Spleen (tissue), 11 donors: Measurements from ENCODE around the gene IPCEF1. TPM values are rescaled to one million over a fixed set of nuclear protein-coding genes. Genes with fewer than 3 reads are reported as not detected.

Experiments used
- DNase-seq: peaks from one replicate; pipeline ENCODE4 v3.0.0-alpha.2; 2020
- H3K27ac ChIP-seq, 8 donors: fragments of 200-600 bp; sonication (generic) in 7 of 8; 1 replicate in 4 of 8; 2 replicates in 4 of 8; pipeline versions ENCODE4 v1.5.0 to v1.8.0; 2016 to 2021; ENCODE audit warnings: inconsistent platforms in 4 of 8, mild to moderate bottlenecking in 4 of 8, moderate library complexity in 1 of 8
- H3K27me3 ChIP-seq, 7 donors: fragments of 200-600 bp; sonication (generic) in 6 of 7; replicated peaks in 1 of 7; 1 replicate in 4 of 7; 2 replicates in 3 of 7; pipeline versions ENCODE4 v1.5.0 to v1.8.0; 2016 to 2021; ENCODE audit warnings: inconsistent platforms in 3 of 7, mild to moderate bottlenecking in 1 of 7
- H3K36me3 ChIP-seq, 6 donors: fragments of 200-600 bp; sonication (generic) in 5 of 6; 1 replicate in 4 of 6; 2 replicates in 2 of 6; pipeline versions ENCODE4 v1.5.0 to v1.8.0; 2016 to 2021; ENCODE audit warnings: inconsistent platforms in 2 of 6
- H3K4me1 ChIP-seq, 6 donors: fragments of 200-600 bp; sonication (generic) in 5 of 6; 1 replicate in 3 of 6; 2 replicates in 3 of 6; pipeline versions ENCODE4 v1.5.0 to v1.8.0; 2016 to 2021; ENCODE audit warnings: inconsistent platforms in 3 of 6
- H3K4me3 ChIP-seq, 8 donors: fragments of 200-600 bp; sonication (generic) in 7 of 8; 1 replicate in 4 of 8; 2 replicates in 4 of 8; pipeline versions ENCODE4 v1.5.0 to v1.8.0; 2016 to 2021; ENCODE audit warnings: inconsistent platforms in 4 of 8, mild to moderate bottlenecking in 4 of 8, moderate library complexity in 2 of 8
- H3K9me3 ChIP-seq, 8 donors: fragments of 200-600 bp; sonication (generic) in 7 of 8; 1 replicate in 4 of 8; 2 replicates in 4 of 8; pipeline versions ENCODE4 v1.5.0 to v1.8.0; 2016 to 2021; ENCODE audit warnings: inconsistent platforms in 4 of 8
- POLR2A ChIP-seq, 3 donors: fragments of 450-650 bp; IDR thresholded peaks; one replicate each; pipeline ENCODE4 v1.5.1; 2017; ENCODE audit warnings: antibody characterized with exemption in 3 of 3, mild to moderate bottlenecking in 1 of 3
- POLR2AphosphoS5 ChIP-seq, 3 donors: sonication (generic); formaldehyde crosslinking; IDR thresholded peaks; one replicate each; pipeline ENCODE4 v1.5.1; 2017; ENCODE audit warnings: antibody characterized with exemption in 3 of 3
- WGBS, 5 donors: extraction: QIAGEN DNeasy Blood & Tissue Kit in 3 of 5; methylation state at CpG; one replicate each; pipeline versions ENCODE4 v1.1.5 to v1.1.7; 2013 to 2018; 5-methylcytosine and 5-hydroxymethylcytosine counted together
- intact Hi-C: fragments of 100-400 bp; cut with DNase I; formaldehyde crosslinking; loops from one replicate; pipeline ENCODE4 v1.15.0; 2023; ENCODE audit warnings: low total_unique reads
- polyA plus RNA-seq, 3 donors: library from polyadenylated mRNA; stranded (reverse); fragments of 200-250 nt; gene quantifications; one replicate each; pipeline ENCODE4 v1.2.1, GENCODE V29; 2013
- total RNA-seq, 7 donors: library from RNA; depleted of rRNA in 3 of 7; stranded (reverse); fragments of >200 nt in 3 of 7; fragmentation: NEBNext Ultra II Directional in 4 of 7; extraction: Animal tissue kit (Norgen Biotek cat#: 25700) in 4 of 7; gene quantifications; one replicate each; pipeline versions ENCODE4 v1.1.0 to v1.2.1, GENCODE V29; 2016 to 2021
- TF ChIP-seq, protein P1 (sequence below), 11 experiments: fragments of 200-600 bp in 7 of 11; fragments of 450-650 bp in 4 of 11; sonication (generic) in 4 of 11; IDR thresholded peaks in 8 of 11; conservative IDR thresholded peaks in 3 of 11; 1 replicate in 7 of 11; 2 replicates in 4 of 11; pipeline versions ENCODE4 v1.4.0 to v1.8.0; 2016 to 2021; ENCODE audit warnings: antibody characterized with exemption in 11 of 11, inconsistent platforms in 4 of 11, mild to moderate bottlenecking in 1 of 11
- donor health status: healthy with polysubstance abuse.
- donor health status: DM: no; HTN: no; CAD: no; lungs with moderate emphysema.
- donor health status: DM: no; HTN: no; CAD: no.
- donor health status: Bipolar disorder and iron deficiency.
- donor health status: healthy.
- donor health status: DM: no; HTN: no; CAD: no.
- donor health status: DM: yes; HTN: yes; CAD: no.

IPCEF1 gene
- total and polyA plus RNA-seq, 10 donors: 1.4 to 32.2 (median 26.2) TPM

DNA sequence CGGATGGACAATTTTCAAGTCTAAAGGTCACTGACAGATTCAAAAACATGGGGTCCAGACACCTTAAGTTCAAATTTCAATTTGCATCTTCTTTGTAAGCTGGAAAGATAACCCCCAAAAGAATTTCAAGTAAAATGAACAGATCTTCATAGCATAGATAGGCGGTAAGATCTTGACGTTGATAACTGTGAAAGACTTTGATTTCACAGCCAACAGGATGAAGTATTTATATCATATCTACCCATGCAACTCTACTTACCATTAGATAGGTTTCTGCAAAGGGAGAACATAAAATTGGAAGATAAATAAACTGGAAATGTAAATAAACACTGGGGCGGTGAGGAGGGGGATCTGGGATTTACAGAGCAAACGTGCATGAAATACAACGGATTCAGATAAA lies 137.8 kb downstream of the IPCEF1 start:
- Histone ChIP-seq H3K36me3 (peaks cover 0 to 70% (median 1%) of the 10 kb centered on the region in 6 donors), H3K4me3 (no peak overlapping the region), H3K9me3 (no peaks in the 10 kb centered on the region), H3K4me1 (peaks cover 0 to 37% (median 0%) of the 10 kb centered on the region in 6 donors), H3K27ac (peak overlapping the region in 1 of 8 donors; percentile 30), H3K27me3 (no peaks in the 10 kb centered on the region)
- TF ChIP-seq, protein P1, sequence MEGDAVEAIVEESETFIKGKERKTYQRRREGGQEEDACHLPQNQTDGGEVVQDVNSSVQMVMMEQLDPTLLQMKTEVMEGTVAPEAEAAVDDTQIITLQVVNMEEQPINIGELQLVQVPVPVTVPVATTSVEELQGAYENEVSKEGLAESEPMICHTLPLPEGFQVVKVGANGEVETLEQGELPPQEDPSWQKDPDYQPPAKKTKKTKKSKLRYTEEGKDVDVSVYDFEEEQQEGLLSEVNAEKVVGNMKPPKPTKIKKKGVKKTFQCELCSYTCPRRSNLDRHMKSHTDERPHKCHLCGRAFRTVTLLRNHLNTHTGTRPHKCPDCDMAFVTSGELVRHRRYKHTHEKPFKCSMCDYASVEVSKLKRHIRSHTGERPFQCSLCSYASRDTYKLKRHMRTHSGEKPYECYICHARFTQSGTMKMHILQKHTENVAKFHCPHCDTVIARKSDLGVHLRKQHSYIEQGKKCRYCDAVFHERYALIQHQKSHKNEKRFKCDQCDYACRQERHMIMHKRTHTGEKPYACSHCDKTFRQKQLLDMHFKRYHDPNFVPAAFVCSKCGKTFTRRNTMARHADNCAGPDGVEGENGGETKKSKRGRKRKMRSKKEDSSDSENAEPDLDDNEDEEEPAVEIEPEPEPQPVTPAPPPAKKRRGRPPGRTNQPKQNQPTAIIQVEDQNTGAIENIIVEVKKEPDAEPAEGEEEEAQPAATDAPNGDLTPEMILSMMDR (IDR thresholded peaks at IDR 0.05 in 8 of 11, conservative IDR thresholded peaks at IDR 0.05 in 3 of 11): no peak
- TF ChIP-seq POLR2AphosphoS5 (IDR thresholded peaks at IDR 0.05) (no peak), POLR2A (IDR thresholded peaks at IDR 0.05) (no peak)
- intact Hi-C loops: no loop called here
- 83 to 90% (median 87%) methylated on average over 6 of the region's 6 CpGs for WGBS, 5 donors
- DNase-seq: no peak

DNA sequence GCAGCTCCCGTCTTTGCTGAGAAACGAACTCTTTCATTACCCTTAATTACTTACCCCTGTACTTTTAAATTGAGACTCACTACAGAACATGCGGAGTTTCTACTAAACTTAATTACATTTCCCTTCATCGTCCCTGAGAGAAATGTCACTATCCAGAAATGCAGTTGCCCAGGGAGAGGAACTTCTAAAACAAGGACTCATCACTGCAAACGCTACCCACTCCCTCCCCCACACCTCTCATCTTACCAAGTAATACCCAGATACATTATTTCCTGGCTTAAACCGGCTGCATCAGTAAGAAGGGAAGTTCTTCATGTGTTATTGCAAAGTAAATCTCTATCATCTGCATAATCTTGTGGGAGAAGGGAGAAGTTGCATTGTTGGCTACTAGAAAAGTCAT lies 138.3 kb downstream of the IPCEF1 start:
- Histone ChIP-seq H3K9me3 (no peaks in the 10 kb centered on the region), H3K27me3 (no peaks in the 10 kb centered on the region), H3K27ac (peak overlapping the region in 3 of 8 donors; percentile 9 to 31 (median 14)), H3K4me3 (no peak overlapping the region), H3K4me1 (peaks cover 0 to 37% (median 0%) of the 10 kb centered on the region in 6 donors), H3K36me3 (peaks cover 0 to 72% (median 1%) of the 10 kb centered on the region in 6 donors)
- TF ChIP-seq, protein P1 (IDR thresholded peaks at IDR 0.05 in 8 of 11, conservative IDR thresholded peaks at IDR 0.05 in 3 of 11): no peak
- TF ChIP-seq POLR2A (IDR thresholded peaks at IDR 0.05) (no peak), POLR2AphosphoS5 (IDR thresholded peaks at IDR 0.05) (no peak)
- intact Hi-C loops: no loop called here
- DNase-seq: no peak
- 38 to 48% (median 43%) methylated on average over 6 of the region's 6 CpGs for WGBS, 5 donors

DNA sequence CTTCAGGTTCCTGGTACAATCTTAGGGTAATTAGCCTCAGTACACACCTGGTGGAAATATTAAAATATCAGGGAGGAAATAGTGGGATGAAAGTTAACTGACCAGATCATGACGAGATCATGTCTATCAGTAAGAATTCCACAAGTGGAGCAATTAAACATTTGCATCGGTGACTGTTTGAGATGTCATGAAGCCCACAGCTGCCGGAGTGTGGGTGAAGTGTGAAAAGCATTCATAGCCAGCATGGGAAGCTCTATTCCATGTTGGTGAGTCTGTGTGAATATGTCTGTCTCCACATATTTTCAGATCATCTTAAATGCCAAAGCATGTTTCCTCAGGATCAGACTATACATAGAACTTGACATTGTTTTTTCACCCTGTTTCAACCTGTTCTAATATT lies 142.8 kb downstream of the IPCEF1 start:
- H3K36me3 ChIP-seq: peaks cover 0 to 71% (median 0%) of the 10 kb centered on the region in 6 donors
- no peak overlapping the region for H3K4me3 ChIP-seq
- intact Hi-C loops: no loop called here
- no peak overlapping the region for H3K27ac ChIP-seq
- peaks cover 0 to 15% (median 0%) of the 10 kb centered on the region in 6 donors for H3K4me1 ChIP-seq
- H3K9me3 ChIP-seq: no peaks in the 10 kb centered on the region
- no peak for DNase-seq
- WGBS, 5 donors: 85 to 96% (median 91%) methylated on average over 3 of the region's 3 CpGs
- no peaks in the 10 kb centered on the region for H3K27me3 ChIP-seq
- TF ChIP-seq POLR2A (IDR thresholded peaks at IDR 0.05) (no peak), POLR2AphosphoS5 (IDR thresholded peaks at IDR 0.05) (no peak)
- TF ChIP-seq, protein P1 (IDR thresholded peaks at IDR 0.05 in 8 of 11, conservative IDR thresholded peaks at IDR 0.05 in 3 of 11): no peak

DNA sequence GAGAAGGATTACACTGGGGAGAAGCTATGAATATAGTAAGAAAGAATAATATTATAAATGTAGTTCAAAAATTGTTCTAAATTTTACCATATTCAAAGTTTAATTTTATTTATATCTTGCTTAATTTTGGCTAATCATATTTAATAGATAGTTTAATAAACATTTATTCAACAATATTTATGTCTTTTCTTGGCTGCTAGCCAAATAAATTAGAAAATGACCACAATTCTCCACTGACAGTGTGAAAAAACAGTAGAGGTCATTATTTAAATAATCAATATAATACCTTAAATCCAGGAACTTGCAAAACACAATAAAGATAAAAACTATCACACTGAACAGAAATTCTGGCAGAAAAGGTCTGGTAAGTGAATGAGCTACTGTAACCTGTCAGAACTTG lies 145.9 kb downstream of the IPCEF1 start:
- intact Hi-C loops: no loop called here
- no peak for TF ChIP-seq POLR2A (IDR thresholded peaks at IDR 0.05)
- no peak for TF ChIP-seq POLR2AphosphoS5 (IDR thresholded peaks at IDR 0.05)
- TF ChIP-seq, protein P1 (IDR thresholded peaks at IDR 0.05 in 8 of 11, conservative IDR thresholded peaks at IDR 0.05 in 3 of 11): no peak
- Histone ChIP-seq H3K36me3 (peaks cover 0 to 88% (median 2%) of the 10 kb centered on the region in 6 donors), H3K4me1 (no peaks in the 10 kb centered on the region), H3K9me3 (no peaks in the 10 kb centered on the region), H3K27me3 (no peaks in the 10 kb centered on the region), H3K4me3 (no peak overlapping the region), H3K27ac (no peak overlapping the region)
- DNase-seq: no peak
